GM19468 (cell line): ENCODE measurements around the gene DNALI1.
"Not testable (repeated sequence)": the region's sequence is repeated elsewhere in the genome, so short reads cannot be mapped to it uniquely, and the experiment has no call there.

Experiments
- ATAC-seq: cut with Tn5 transposase; IDR thresholded peaks from one replicate; pipeline ENCODE4 v1.9.1; 2021; ENCODE audit warnings: mild to moderate bottlenecking, moderate library complexity, moderate number of reproducible peaks; ENCODE audit not compliant: unreplicated experiment; ENCODE audit errors: extremely low read depth

Gene DNALI1

GRCh38 chr1:37556712-37557196, at the start of gene DNALI1:
TSS of gene DNALI1 (plus strand) at chr1:37556940. CDS start at chr1:37556995, 55 bp downstream.
- no peak for ATAC-seq

GRCh38 chr1:37509181-37509580, 47.6 kb upstream of the DNALI1 start:
- ATAC-seq, result no peak

- no peak for ATAC-seq
Observed at GRCh38 chr1:37513795-37514349, 42.9 kb upstream of the DNALI1 start.

- ATAC-seq, result peak; percentile 88
Observed at GRCh38 chr1:37514350-37515184, 42.2 kb upstream of the DNALI1 start, which contains the start of gene MEAF6. TSS of gene MEAF6 (minus strand) at chr1:37514766. CDS start at chr1:37514746, 20 bp downstream.

GRCh38 chr1:37515185-37516034, 41.3 kb upstream of the DNALI1 start:
- no peak for ATAC-seq

- no peak for ATAC-seq
Observed at GRCh38 chr1:37517569-37517968, 39.2 kb upstream of the DNALI1 start.

GRCh38 chr1:37518241-37518640, 38.5 kb upstream of the DNALI1 start:
- not testable (repeated sequence) for ATAC-seq

- not testable (repeated sequence) for ATAC-seq
Observed at GRCh38 chr1:37518929-37519328, 37.8 kb upstream of the DNALI1 start.

GRCh38 chr1:37519613-37520012, 37.1 kb upstream of the DNALI1 start:
- no peak for ATAC-seq

- ATAC-seq, result not testable (repeated sequence)
Observed at GRCh38 chr1:37529888-37530287, 26.9 kb upstream of the DNALI1 start.

GRCh38 chr1:37532418-37533156, 24.2 kb upstream of the DNALI1 start:
- not testable (repeated sequence) for ATAC-seq

GRCh38 chr1:37533317-37534093, 23.2 kb upstream of the DNALI1 start:
- ATAC-seq, result no peak

GRCh38 chr1:37537378-37537777, 19.4 kb upstream of the DNALI1 start:
- no peak for ATAC-seq

- ATAC-seq, result not testable (repeated sequence)
Observed at GRCh38 chr1:37539154-37539553, 17.6 kb upstream of the DNALI1 start.

- no peak for ATAC-seq
Observed at GRCh38 chr1:37540036-37540785, 16.5 kb upstream of the DNALI1 start.

GRCh38 chr1:37544530-37544929, 12.2 kb upstream of the DNALI1 start:
- no peak for ATAC-seq

- ATAC-seq, result no peak
Observed at GRCh38 chr1:37545019-37545418, 11.7 kb upstream of the DNALI1 start.

GRCh38 chr1:37549341-37549740, 7.4 kb upstream of the DNALI1 start:
- ATAC-seq, result no peak

GRCh38 chr1:37553598-37553926, 3.2 kb upstream of the DNALI1 start:
- no peak for ATAC-seq
